Neuron (in vitro differentiated cells): Measurements from ENCODE around the gene PIKFYVE.
"Not testable (repeated sequence)": the region's sequence is repeated elsewhere in the genome, so short reads cannot be mapped to it uniquely, and the experiment has no call there.

ENCODE experiments used
- H2AFZ ChIP-seq: one replicate; pipeline ENCODE4 v1.6.1; 2013; ENCODE audit warnings: low read depth, mild to moderate bottlenecking, inconsistent platforms, low read length, moderate library complexity
- H3K27me3 ChIP-seq: one replicate; pipeline ENCODE4 v1.6.1; 2013; ENCODE audit warnings: low read length; ENCODE audit not compliant: insufficient read depth
- H3K36me3 ChIP-seq: one replicate; pipeline ENCODE4 v1.6.1; 2013; ENCODE audit warnings: low read length; ENCODE audit not compliant: insufficient read depth
- H3K4me1 ChIP-seq: one replicate; pipeline ENCODE4 v1.6.1; 2013; ENCODE audit warnings: low read length; ENCODE audit not compliant: insufficient read depth
- H3K4me3 ChIP-seq: 2 replicates; pipeline ENCODE4 v1.5.1; 2013; ENCODE audit warnings: mild to moderate bottlenecking, low read length, moderate library complexity
- H3K9me3 ChIP-seq: one replicate; pipeline ENCODE4 v1.6.1; 2013; ENCODE audit warnings: low read length

The PIKFYVE gene

DNA sequence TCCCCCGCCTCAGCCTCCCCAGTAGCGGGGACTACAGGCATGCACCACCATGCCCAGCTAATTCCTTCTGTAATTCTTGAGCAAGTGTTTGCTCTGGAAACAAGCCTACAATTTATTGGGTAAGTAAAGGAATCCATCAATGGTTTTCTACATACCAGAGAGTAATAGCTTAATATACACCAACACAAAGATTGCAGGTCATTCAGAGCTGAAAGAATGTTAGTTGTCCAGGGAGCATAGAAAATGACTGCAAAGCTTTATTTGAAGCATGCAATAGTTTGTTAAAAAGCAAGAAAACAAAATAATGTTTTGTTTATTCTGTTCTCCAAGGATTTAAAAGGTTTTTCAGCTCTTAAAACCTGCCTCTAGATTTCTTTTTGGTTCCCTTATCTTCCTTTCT is 16.8 kb upstream of the PIKFYVE start:
- Histone ChIP-seq H3K4me3 (no peak overlapping the region), H3K36me3 (peaks cover 96% of the 10 kb centered on the region), H2AFZ (no peak overlapping the region), H3K27me3 (no peaks in the 10 kb centered on the region), H3K9me3 (no peaks in the 10 kb centered on the region), H3K4me1 (peaks cover 42% of the 10 kb centered on the region)

DNA sequence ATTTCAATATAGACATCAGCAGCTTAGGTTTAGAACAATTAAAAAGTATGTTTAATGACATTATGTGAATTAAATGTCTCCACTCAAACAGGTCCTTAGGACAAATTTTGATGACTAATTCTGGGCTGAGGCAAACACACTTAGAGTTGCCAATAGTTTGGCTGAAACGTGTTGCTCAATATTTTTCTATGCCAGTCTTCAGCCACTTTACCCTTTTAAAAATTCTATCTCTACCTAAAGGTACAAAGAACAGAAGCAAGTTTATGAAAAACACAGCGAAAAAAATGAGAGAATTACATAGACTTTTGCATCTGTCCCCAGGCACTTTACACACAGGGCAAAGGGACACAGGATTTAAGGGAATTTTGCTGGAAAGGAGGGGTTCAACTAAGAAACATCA is 15.7 kb upstream of the PIKFYVE start:
- Histone ChIP-seq H2AFZ (no peak overlapping the region), H3K4me1 (peaks cover 42% of the 10 kb centered on the region), H3K27me3 (no peaks in the 10 kb centered on the region), H3K9me3 (no peaks in the 10 kb centered on the region), H3K4me3 (no peak overlapping the region), H3K36me3 (peaks cover 85% of the 10 kb centered on the region)

DNA sequence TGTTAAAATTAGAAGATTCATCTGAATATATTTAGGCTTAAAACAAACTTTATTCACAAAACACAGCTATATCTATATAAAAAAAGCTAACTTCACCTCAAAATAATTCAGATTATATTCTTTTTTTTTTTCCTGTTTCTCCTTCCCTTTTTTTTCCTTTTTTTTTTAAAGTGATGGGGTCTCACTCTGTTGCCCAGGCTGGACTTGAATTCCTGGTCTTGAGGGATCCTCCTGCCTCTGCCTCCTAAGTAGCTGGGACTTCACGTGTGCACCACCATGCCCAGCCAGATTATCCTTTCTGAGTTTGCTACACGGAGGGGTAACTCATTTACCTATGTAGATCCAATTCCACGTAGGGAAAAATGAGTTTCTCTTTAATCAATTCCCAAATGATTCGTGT is 15.0 kb upstream of the PIKFYVE start:
- H3K4me3 ChIP-seq = no peak overlapping the region
- H3K36me3 ChIP-seq = peaks cover 77% of the 10 kb centered on the region

DNA sequence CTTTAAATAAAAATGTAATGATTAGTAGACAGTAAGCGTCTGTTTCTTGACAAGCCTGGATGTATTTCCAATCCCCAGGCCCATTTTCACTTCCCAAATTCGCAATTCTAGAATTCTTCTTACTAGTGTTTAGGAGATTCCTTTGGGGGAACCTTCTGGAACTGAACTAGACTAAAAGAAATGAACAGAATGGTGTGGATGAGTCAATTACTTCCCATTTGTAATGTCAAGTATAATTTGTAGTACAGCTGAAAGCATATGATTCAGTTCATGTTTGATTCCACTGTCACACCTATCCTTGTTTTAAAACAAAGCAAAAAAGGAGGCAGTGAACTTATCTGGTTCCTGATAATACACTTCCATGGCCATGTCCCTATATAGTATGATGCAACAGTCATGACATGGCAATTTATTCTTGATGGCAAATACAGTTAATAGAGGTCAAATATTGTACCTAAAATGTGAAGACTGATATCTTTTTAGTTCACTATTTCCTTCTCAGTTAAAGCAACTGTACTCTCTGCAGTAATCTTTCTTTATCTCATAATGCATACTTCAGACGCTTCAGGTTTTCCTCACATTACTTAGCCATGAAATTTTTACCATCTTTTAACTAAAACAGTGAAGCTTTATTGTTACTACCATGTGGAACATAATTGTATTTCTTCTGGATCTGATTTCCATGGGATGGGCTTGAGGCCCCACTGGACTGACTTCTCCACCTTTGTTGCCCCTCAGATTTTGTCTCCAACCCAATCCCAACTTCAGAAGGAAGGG is 13.2 kb upstream of the PIKFYVE start:
- Histone ChIP-seq H3K36me3 (peaks cover 61% of the 10 kb centered on the region), H3K4me1 (peaks cover 58% of the 10 kb centered on the region), H3K27me3 (no peaks in the 10 kb centered on the region), H3K4me3 (peak overlapping the region; percentile 76), H2AFZ (no peak overlapping the region), H3K9me3 (no peaks in the 10 kb centered on the region)

More for the DNA sequence above, 15.0 kb upstream of the PIKFYVE start:
- Histone ChIP-seq H2AFZ (no peak overlapping the region), H3K4me1 (peaks cover 45% of the 10 kb centered on the region), H3K27me3 (no peaks in the 10 kb centered on the region), H3K9me3 (no peaks in the 10 kb centered on the region)

DNA sequence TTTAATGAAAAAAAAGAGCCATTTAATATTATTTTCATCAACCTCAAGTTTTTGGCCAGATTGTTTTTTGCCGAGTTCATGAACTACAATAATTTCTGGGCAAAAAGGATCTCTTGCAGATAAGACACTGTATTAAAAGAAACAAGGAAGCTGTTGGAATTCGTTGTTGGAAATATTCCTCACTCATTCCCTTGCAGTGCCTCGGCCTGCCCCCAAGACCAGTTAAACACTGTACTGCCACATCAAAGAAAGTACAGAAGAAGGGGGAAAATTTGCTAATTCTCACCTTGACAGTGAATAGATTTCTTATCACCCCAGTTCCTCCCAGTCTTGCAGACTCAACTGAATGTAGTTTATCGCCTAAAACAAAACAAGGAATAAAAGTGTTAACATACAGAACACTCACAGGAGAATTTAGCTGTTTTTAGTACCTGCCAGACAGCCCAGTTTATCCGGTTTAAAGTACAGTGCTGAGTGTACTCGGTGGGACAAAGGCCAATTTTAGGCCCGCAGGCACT is 12.4 kb upstream of the PIKFYVE start:
- peaks cover 58% of the 10 kb centered on the region for H3K4me1 ChIP-seq
- H3K27me3 ChIP-seq = no peaks in the 10 kb centered on the region
- no peak overlapping the region for H2AFZ ChIP-seq
- H3K9me3 ChIP-seq = no peaks in the 10 kb centered on the region
- peak overlapping the region; percentile 76 for H3K4me3 ChIP-seq
- peaks cover 53% of the 10 kb centered on the region for H3K36me3 ChIP-seq

DNA sequence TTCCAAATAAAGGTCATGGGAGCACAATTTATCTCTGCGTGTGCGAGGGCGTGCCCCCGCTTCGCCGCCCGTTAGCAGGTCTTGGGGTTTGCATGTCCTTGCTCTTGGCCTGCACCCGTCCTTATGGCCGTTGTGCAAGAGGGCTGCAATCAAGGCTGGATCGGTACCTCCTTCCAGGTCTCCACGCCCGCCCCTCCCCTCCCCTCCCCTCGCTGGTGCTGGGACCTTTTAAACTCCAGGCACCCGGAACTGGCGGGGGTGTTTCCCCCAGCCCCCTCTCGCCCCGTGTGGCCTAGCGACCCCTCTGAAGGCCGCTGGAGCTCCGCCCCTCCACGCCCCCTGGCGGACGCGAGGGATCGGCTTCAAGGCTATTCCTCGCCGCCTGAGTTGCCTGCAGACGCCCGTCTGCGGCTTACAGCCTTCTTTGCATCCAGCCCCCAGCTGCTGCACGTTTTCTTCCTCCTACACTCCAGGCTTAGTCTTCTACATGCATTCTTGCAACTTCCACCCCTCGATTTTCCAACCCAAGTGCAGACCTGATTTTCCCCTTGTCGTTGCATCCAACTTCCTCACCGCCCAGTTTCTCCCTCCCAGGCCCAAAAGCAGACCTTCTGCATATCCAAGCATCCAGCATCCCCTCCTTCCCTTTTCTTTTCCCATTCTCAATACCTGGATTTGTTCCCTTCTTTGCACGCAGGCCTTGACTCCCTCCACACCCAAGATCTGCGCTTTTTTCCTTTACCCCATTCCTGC is 11.8 kb upstream of the PIKFYVE start:
- H3K4me3 ChIP-seq = peak overlapping the region; percentile 76
- H3K4me1 ChIP-seq = peaks cover 58% of the 10 kb centered on the region
- H3K9me3 ChIP-seq = no peaks in the 10 kb centered on the region
- H3K36me3 ChIP-seq = peaks cover 47% of the 10 kb centered on the region
- no peak overlapping the region for H2AFZ ChIP-seq
- H3K27me3 ChIP-seq = no peaks in the 10 kb centered on the region

DNA sequence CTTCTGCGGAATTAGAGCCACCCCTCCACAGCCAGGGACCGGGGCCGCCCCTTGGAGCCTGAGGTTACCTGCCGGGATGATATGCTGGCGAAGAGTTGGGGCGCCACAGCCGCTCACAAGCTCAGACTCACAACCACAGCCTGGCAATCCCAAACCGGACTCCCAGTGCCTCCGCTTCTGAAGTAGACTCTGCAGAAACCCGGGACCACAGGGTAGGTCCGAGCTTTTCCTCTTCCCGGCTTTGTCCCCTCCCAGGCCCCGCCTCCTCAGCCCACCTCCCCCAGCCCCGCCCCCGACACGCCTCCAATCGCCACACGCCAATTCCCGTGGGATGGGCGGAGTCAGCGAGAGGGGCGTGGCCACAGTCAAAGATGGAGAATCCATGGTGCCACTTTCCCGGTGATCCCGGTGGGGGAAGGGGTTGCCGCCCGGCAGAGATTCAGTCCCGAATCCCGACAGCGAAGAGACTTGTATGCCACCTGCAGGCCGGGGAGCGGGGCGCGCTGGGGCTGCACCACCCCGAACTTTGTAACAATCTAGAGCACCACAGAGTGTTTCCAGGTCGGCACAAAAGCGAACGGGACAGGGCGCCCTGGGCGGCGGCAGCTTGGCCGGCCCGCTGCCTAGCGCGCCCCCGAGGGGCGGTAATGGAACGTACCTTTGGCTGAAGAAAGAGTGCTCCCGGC is 11.0 kb upstream of the PIKFYVE start, which contains the start of gene IDH1:
TSS of gene IDH1 (minus strand) at position 201 of the 686 bp plus-strand sequence. CDS start 3,520 bp downstream, outside the sequence.
- H3K4me1 ChIP-seq = peaks cover 56% of the 10 kb centered on the region
- no peaks in the 10 kb centered on the region for H3K27me3 ChIP-seq
- peak within 1 kb of the TSS; percentile 76 for H3K4me3 ChIP-seq
- no peaks in the 10 kb centered on the region for H3K9me3 ChIP-seq
- peaks cover 40% of the 10 kb centered on the region for H3K36me3 ChIP-seq
- peak within 1 kb of the TSS; percentile 67 for H2AFZ ChIP-seq

DNA sequence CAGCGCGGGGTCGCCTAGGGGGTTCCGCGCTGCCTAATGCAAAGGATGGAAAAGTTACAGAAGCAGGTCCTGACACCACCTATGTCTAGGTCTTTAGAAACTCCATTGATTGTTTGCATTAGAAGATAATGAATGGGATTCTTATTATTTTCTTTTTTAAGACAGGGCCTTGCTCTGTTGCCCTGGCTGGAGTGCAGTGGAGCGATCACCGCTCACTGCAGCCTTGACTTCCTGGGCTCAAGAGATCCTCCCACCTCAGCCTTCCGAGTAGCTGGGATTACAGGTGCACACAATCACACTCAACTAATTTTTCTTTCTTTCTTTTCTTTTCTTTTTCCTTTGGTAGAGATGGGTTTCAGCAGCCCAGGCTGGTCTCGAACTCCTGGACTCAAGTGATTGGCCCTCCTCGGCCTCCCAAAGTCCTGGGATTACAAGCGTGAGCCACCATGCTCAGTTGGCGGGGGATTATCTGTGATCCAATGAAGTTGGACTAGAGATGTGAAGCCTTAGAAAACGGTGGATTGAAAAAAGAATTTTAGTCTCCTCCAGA is 10.4 kb upstream of the PIKFYVE start:
- H3K4me3 ChIP-seq = peak overlapping the region; percentile 76
- H3K36me3 ChIP-seq = peaks cover 33% of the 10 kb centered on the region
- peaks cover 50% of the 10 kb centered on the region for H3K4me1 ChIP-seq
- H3K27me3 ChIP-seq = no peaks in the 10 kb centered on the region
- H3K9me3 ChIP-seq = no peaks in the 10 kb centered on the region
- peak overlapping the region; percentile 67 for H2AFZ ChIP-seq

DNA sequence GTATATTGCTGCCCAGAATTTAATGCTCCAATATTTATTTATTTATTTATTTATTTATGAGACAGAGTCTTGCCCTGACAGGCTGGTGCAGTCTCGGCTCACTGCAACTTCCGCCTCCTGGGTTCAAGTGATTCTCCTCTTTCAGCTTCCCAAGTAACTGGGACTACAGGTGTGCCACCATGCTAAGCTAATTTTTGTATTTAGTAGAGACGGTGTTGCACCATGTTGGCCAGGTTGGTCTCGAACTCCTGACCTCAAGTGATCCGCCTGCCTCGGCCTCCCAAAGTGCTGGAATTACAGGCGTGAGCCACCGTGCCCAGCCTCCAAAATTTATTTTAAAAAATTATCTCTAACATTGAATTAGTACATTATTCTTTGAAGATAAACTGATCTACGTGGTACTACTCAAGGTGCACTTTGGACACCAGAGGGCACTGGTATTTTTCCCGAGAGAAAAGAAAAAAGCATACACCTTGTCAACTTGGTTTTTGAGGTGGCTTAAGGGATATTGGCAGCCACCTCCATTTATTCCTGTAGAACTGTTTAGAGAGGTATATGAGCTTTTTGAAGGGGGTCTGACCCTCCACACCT is 9.8 kb upstream of the PIKFYVE start:
- Histone ChIP-seq H3K4me1 (peaks cover 44% of the 10 kb centered on the region), H2AFZ (no peak overlapping the region), H3K36me3 (peaks cover 27% of the 10 kb centered on the region), H3K9me3 (no peaks in the 10 kb centered on the region), H3K4me3 (no peak overlapping the region), H3K27me3 (no peaks in the 10 kb centered on the region)

DNA sequence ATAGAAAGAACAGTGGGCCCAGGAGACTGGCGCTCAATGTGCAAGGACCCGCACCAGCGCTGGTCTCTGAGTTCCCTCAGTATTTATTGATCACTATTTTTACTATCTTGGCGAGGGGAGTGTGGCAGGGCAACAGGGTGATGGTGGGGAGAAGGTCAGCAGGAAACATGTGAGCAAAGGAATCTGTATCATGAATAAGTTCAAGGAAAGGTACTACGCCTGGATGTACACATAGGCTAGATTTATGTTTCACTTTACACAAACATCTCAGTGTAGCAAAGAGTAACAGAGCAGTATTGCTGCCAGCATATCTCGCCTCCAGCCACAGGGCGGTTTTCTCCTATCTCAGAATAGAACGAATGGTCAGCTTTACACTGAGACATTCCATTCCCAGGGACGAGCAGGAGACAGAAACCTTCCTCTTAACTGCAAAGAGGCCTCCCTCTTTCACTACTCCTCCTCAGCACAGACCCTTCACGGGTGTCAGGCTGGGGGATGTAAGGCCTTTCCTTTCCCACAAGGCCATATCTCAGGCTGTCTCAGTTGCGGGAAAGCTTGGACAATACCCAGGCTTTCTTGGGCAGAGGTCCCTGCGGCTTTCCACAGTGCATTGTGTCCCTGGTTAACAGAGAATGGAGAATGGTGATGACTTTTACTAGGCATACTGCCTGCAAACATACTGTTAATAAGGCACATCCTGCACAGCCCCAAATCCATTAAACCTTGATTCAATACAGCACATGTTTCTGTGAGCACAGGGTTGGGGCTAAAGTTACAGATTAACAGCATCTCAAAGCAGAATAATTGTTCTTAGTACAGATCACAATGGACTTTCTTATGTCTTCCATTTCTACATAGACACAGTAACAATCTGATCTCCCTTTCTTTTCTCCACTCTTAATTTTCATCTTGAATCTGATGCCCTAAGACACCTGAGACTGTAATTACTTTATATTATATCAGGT is 8.9 kb upstream of the PIKFYVE start:
- H3K27me3 ChIP-seq, H3K4me3 ChIP-seq, H3K9me3 ChIP-seq: not testable (repeated sequence)
- peaks cover 35% of the 10 kb centered on the region for H3K4me1 ChIP-seq
- peak overlapping the region; percentile 47 for H2AFZ ChIP-seq
- peaks cover 18% of the 10 kb centered on the region for H3K36me3 ChIP-seq

DNA sequence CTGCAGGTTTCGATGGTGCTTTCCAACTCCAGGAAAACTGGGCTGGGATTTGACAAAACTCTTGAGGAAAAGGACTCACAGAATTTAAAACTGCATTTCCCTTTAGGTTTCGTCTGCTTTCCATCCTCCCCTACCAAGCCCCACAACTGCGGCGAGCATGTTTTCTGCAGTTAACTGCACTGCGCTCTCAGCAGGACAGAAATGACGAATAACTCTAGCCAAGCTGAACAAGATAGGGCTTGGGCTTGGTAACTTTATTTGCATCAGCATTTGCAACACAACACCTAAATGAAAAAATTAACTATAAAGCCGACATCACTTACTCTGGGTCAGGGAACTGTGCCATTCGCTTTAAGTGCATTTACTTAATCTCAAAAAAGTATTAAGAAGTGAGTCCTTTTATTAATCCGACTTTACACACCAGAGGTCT is 669 bp upstream of the PIKFYVE start:
- Histone ChIP-seq H3K36me3 (no peaks in the 10 kb centered on the region), H3K4me1 (peaks cover 17% of the 10 kb centered on the region), H3K9me3 (no peaks in the 10 kb centered on the region), H3K27me3 (no peaks in the 10 kb centered on the region), H2AFZ (peak overlapping the region; percentile 89), H3K4me3 (peak overlapping the region; percentile 70)

DNA sequence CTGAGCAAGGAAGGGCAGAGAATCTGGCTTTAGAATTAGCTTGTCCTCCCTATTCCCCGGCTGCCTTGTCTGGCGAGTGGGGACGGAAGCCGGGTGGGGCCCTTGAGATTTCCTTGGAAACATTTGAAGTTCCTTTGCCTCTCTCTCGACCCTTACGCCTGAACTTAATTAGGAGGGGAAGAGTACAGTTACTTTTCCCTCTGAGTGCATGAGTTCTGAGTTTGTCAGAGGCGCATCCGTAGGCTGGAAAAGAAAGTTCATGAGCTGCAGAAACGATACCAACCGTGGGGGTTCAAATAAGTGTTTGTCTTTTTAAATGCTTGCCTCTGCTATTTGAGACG is 468 bp downstream of the PIKFYVE start:
- Histone ChIP-seq H3K4me3 (peak overlapping the region; percentile 70), H3K9me3 (no peaks in the 10 kb centered on the region), H3K36me3 (peaks cover 4% of the 10 kb centered on the region), H2AFZ (no peak overlapping the region), H3K4me1 (peaks cover 17% of the 10 kb centered on the region), H3K27me3 (no peaks in the 10 kb centered on the region)
